Activated T-cell treated with anti-CD3 and anti-CD28 coated beads, Interleukin-2, amount 50 U/mL, for 1 hour (primary cell): ENCODE measurements around the gene NPPB.

Experiments used
- DNase-seq: peaks from one replicate; pipeline ENCODE4 v3.0.0-alpha.2; 2020

NPPB gene

GRCh38 chr1:11831945-11832725, 26.6 kb downstream of the NPPB start:
- DNase-seq = no peak

- no peak for DNase-seq
Measured at GRCh38 chr1:11828511-11828910, 30.2 kb downstream of the NPPB start.

- DNase-seq = no peak
Measured at GRCh38 chr1:11826946-11827345, 31.8 kb downstream of the NPPB start.

- no peak for DNase-seq
Measured at GRCh38 chr1:11825131-11825530, 33.6 kb downstream of the NPPB start.

GRCh38 chr1:11823366-11824137, 35.2 kb downstream of the NPPB start:
- DNase-seq = no peak

GRCh38 chr1:11822091-11822490, 36.7 kb downstream of the NPPB start:
- DNase-seq = no peak

- DNase-seq = no peak
Measured at GRCh38 chr1:11817192-11817591, 41.6 kb downstream of the NPPB start.

- DNase-seq = no peak
Measured at GRCh38 chr1:11813021-11813420, 45.7 kb downstream of the NPPB start.
